Smooth muscle cell (in vitro differentiated cells): ENCODE data around the gene RPS6KA2. TPM values are rescaled to one million over a fixed set of nuclear protein-coding genes. Genes with fewer than 3 reads are reported as not detected.

ENCODE experiments used
- DNase-seq: peaks from one replicate; lab custom pipeline; 2025; ENCODE audit not compliant: unreplicated experiment; lab: John Stamatoyannopoulos, UW
- H2AFZ ChIP-seq: fragments of 200-600 bp; sonication (generic); 2 replicates; pipeline ENCODE4 v1.6.0; 2016; ENCODE audit warnings: antibody characterized with exemption, low read depth, mild to moderate bottlenecking
- H3F3A ChIP-seq: fragments of 200-600 bp; sonication (generic); 2 replicates; pipeline ENCODE4 v1.6.0; 2017; ENCODE audit warnings: antibody characterized with exemption, low read depth
- H3K27ac ChIP-seq: fragments of 200-600 bp; sonication (generic); 2 replicates; pipeline ENCODE4 v1.5.1; 2016; ENCODE audit warnings: low read depth, mild to moderate bottlenecking
- H3K27me3 ChIP-seq: fragments of 200-600 bp; sonication (generic); 2 replicates; pipeline ENCODE4 v1.6.1; 2016; ENCODE audit warnings: low read depth, mild to moderate bottlenecking
- H3K36me3 ChIP-seq: fragments of 200-600 bp; sonication (generic); 2 replicates; pipeline ENCODE4 v1.5.1; 2016; ENCODE audit warnings: low read depth
- H3K4me1 ChIP-seq: fragments of 200-600 bp; sonication (generic); 2 replicates; pipeline ENCODE4 v1.5.1; 2016; ENCODE audit warnings: low read depth
- H3K4me2 ChIP-seq: fragments of 200-600 bp; sonication (generic); 2 replicates; pipeline ENCODE4 v1.6.0; 2016; ENCODE audit warnings: mild to moderate bottlenecking
- H3K4me3 ChIP-seq: fragments of 200-600 bp; sonication (generic); 2 replicates; pipeline ENCODE4 v1.5.1; 2016; ENCODE audit warnings: mild to moderate bottlenecking
- H3K79me2 ChIP-seq: fragments of 200-600 bp; sonication (generic); 2 replicates; pipeline ENCODE4 v1.6.0; 2016; ENCODE audit warnings: low read depth, mild to moderate bottlenecking
- H3K9ac ChIP-seq: fragments of 200-600 bp; sonication (generic); 2 replicates; pipeline ENCODE4 v1.6.0; 2016; ENCODE audit warnings: low read depth
- H3K9me3 ChIP-seq: fragments of 200-600 bp; sonication (generic); replicated peaks from 2 replicates; pipeline ENCODE4 v1.5.1; 2016; ENCODE audit warnings: low read depth
- H4K20me1 ChIP-seq: fragments of 200-600 bp; sonication (generic); 2 replicates; pipeline ENCODE4 v1.6.0; 2016; ENCODE audit warnings: low read depth
- CTCF ChIP-seq: fragments of 200-600 bp; sonication (generic); IDR thresholded peaks from 2 replicates; pipeline ENCODE4 v1.5.1; 2017; ENCODE audit warnings: borderline replicate concordance, mild to moderate bottlenecking, antibody characterized with exemption; ENCODE audit not compliant: insufficient read depth, poor library complexity, severe bottlenecking
- WGBS: methylation state at CpG from one replicate; pipeline ENCODE4 v1.1.7; 2016; ENCODE audit warnings: low lambda C conversion rate; 5-methylcytosine and 5-hydroxymethylcytosine counted together
- polyA plus RNA-seq: library from polyadenylated mRNA; unstranded; fragments of >200 nt; fragmentation: Nextera tagmentation; extraction: Ambion mirVana; gene quantifications from 2 replicates; pipeline ENCODE4 v1.2.1, GENCODE V29; 2016
- total RNA-seq: library from RNA; depleted of rRNA; stranded (reverse); fragments of >200 nt; gene quantifications from 2 replicates; pipeline ENCODE4 v1.2.3, GENCODE V29; 2014

The RPS6KA2 gene
- total and polyA plus RNA-seq, 2 experiments from 2014 or later, result 7.8 to 10.4 TPM

DNA sequence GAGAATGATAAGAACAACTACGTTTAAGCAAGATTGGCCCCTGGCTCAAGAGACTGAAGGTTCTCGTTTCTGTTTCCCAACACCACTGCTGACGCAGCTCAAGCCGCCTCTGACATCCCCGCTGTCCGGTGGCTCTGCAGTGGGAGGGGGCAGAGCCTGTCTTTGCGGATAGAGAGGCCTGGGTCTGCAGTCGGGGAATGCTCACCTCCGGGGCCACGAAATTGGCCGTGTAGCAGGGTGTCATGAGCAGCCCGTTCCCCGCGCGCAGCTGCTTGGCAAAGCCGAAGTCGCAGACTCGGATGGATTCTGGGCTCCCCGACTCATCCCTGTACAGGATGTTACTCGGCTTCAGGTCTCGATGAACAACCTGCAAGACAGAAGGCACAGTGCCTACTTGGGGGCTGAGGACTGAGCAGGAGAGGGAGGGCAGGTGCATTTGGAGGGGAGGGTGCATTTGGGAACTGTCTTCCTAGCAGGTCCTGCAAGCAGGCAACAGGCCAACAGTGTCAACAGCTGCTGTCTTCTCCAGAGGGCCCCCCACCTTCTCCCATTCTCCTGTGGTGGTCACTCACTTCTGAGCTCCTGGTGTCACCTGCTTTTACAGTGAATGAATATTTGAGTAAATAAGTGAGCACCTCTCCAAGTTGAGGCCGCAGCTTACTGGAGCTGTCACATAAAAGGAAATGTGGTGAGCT is 203.9 kb downstream of the RPS6KA2 start:
- Histone ChIP-seq H3K4me2 (no peak overlapping the region), H4K20me1 (no peaks in the 10 kb centered on the region), H3K9ac (no peak overlapping the region), H3K36me3 (no peaks in the 10 kb centered on the region), H3K79me2 (no peaks in the 10 kb centered on the region), H3K9me3 (no peaks in the 10 kb centered on the region), H2AFZ (no peak overlapping the region), H3K4me1 (no peaks in the 10 kb centered on the region), H3K27ac (no peak overlapping the region), H3K4me3 (no peak overlapping the region), H3F3A (no peaks in the 10 kb centered on the region), H3K27me3 (no peaks in the 10 kb centered on the region)
- DNase-seq, result no peak
- WGBS, result 93% methylated on average over 22 of the region's 22 CpGs
- no peak for TF ChIP-seq CTCF

GRCh38 chr6:166422201-166422940 is 204.7 kb downstream of the RPS6KA2 start:
- Histone ChIP-seq H3K79me2 (no peaks in the 10 kb centered on the region), H3K27me3 (no peaks in the 10 kb centered on the region), H3K36me3 (no peaks in the 10 kb centered on the region), H2AFZ (no peak overlapping the region), H3K9ac (no peak overlapping the region), H3K4me3 (no peak overlapping the region), H3K4me1 (no peaks in the 10 kb centered on the region), H3K4me2 (no peak overlapping the region), H4K20me1 (no peaks in the 10 kb centered on the region), H3K9me3 (no peaks in the 10 kb centered on the region), H3K27ac (no peak overlapping the region), H3F3A (no peaks in the 10 kb centered on the region)
- no peak for DNase-seq
- WGBS, result 98% methylated on average over 20 of the region's 20 CpGs
- no peak for TF ChIP-seq CTCF

GRCh38 chr6:166420351-166420750 is 206.7 kb downstream of the RPS6KA2 start:
- Histone ChIP-seq H2AFZ (no peak overlapping the region), H3K27me3 (no peaks in the 10 kb centered on the region), H3K9ac (no peak overlapping the region), H3K27ac (no peak overlapping the region), H3K79me2 (no peaks in the 10 kb centered on the region), H3K4me3 (no peak overlapping the region), H3F3A (no peaks in the 10 kb centered on the region), H3K36me3 (no peaks in the 10 kb centered on the region), H3K4me2 (no peak overlapping the region), H3K9me3 (no peaks in the 10 kb centered on the region), H3K4me1 (no peaks in the 10 kb centered on the region), H4K20me1 (no peaks in the 10 kb centered on the region)
- no peak for TF ChIP-seq CTCF
- no peak for DNase-seq
- 84% methylated on average over 6 of the region's 6 CpGs for WGBS
